ENCODE results near the gene HRAS. TPM values are rescaled to one million over a fixed set of nuclear protein-coding genes. Genes with fewer than 3 reads are reported as not detected.

HRAS gene
- total RNA-seq, 1 donor from 2014 or later = 77.7 TPM

DNA sequence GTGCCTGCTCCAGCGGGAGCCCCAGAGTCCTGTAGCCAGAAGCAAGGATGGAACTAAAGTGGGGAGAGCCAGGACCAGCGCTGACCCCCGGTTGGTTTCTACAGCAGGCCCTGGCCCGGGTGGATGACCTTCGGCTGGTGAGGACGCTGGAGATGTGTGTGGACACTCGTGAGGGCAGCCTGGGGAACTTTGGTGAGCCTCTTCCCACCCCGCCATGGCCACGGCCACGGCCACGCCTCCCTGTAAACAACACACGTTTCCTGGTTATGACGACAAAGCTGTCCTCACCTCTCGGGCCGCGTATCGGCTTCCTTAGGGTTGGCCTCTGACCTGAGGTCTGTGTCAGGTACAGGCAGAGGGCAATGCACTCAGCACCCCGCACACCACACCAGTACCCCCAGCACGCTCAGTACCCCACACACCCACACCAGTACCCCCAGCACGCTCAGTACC is 6.1 kb upstream of the HRAS start:
- TF ChIP-seq CTCF (IDR thresholded peaks at IDR 0.05) = no peak
- H3K4me1 Mint-ChIP-seq (ENCODE audit: low read depth) = peaks cover under 1% of the 10 kb centered on the region
- H3K27ac Mint-ChIP-seq (ENCODE audit: unreplicated experiment) = no peak overlapping the region
- no peaks in the 10 kb centered on the region for H3K27me3 Mint-ChIP-seq (ENCODE audit: low read depth)
- H3K9me3 Mint-ChIP-seq (ENCODE audit: low read depth) = no peaks in the 10 kb centered on the region
- no peak for DNase-seq (ENCODE audit: low spot score)
- H3K4me3 Mint-ChIP-seq (ENCODE audit: unreplicated experiment) = no peak overlapping the region
- H3K36me3 Mint-ChIP-seq (ENCODE audit: low read depth) = peaks cover 1% of the 10 kb centered on the region

GRCh38 chr11:540583-541432 is 5.4 kb upstream of the HRAS start:
- no peak overlapping the region for H3K27ac Mint-ChIP-seq (ENCODE audit: unreplicated experiment)
- no peak for TF ChIP-seq CTCF (IDR thresholded peaks at IDR 0.05)
- peaks cover 5% of the 10 kb centered on the region for H3K4me1 Mint-ChIP-seq (ENCODE audit: low read depth)
- H3K27me3 Mint-ChIP-seq (ENCODE audit: low read depth) = no peaks in the 10 kb centered on the region
- peaks cover 1% of the 10 kb centered on the region for H3K36me3 Mint-ChIP-seq (ENCODE audit: low read depth)
- H3K9me3 Mint-ChIP-seq (ENCODE audit: low read depth) = no peaks in the 10 kb centered on the region
- H3K4me3 Mint-ChIP-seq (ENCODE audit: unreplicated experiment) = no peak overlapping the region
- DNase-seq (ENCODE audit: low spot score) = no peak

DNA sequence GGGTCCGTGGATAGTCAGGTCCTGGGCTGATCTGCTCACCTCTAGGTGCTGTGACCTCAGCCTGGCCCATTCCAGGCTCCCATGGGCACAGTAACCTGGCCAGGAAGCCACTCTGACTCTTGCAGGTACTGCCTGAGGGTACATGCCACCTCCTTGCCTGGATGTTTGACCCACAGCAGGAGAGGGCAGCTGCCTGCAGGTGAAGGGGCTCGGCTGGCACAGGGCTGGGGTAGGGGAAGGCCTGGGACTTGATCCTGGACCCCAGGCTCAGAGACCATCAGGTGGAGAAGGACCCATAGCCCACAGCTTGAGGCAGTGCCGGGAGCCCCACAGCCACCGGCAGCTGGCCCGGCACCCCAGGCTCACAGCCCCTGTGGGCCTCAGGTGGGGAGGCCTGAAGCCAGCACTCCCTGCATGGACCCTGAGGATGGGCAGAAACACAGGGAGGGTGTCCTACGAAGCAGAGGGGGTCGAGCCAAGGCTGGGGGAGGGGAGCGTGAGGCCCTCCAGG is 4.7 kb upstream of the HRAS start:
- no peak for TF ChIP-seq CTCF (IDR thresholded peaks at IDR 0.05)
- Mint-ChIP-seq H3K9me3 (ENCODE audit: low read depth) (no peaks in the 10 kb centered on the region), H3K27ac (ENCODE audit: unreplicated experiment) (no peak overlapping the region), H3K36me3 (ENCODE audit: low read depth) (peaks cover 1% of the 10 kb centered on the region), H3K4me3 (ENCODE audit: unreplicated experiment) (no peak overlapping the region), H3K4me1 (ENCODE audit: low read depth) (peaks cover 5% of the 10 kb centered on the region), H3K27me3 (ENCODE audit: low read depth) (no peaks in the 10 kb centered on the region)
- DNase-seq (ENCODE audit: low spot score) = no peak

DNA sequence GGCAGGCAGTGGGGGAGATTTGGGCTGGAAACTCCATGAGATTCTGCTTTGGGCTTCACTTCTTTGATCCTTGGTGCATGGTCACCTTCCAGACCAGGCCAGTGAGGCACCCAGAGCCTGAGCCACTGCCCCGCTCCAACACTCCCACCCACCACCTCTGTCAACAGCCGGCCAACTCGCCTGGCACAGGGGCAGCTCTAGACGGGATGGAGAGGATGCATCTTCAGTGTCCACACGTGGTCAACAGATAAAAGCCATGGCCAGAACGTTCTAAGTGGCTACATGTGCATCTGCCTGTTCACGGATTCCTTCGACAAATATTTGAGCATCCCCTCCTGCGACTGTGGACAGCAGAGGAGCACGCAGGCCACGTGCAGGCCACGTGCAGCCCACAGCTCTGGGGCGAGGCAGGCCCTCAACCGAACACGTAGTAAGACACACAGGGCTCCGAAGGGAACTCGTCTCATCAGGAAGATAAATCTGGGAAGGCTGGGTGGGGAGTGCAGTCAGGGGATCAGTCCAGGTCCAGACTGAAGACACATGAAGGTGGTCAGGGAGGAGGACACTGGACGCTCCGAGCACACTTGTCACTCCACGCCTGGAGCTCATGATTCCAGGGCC is 3.2 kb upstream of the HRAS start:
- no peak overlapping the region for H3K27ac Mint-ChIP-seq (ENCODE audit: unreplicated experiment)
- peaks cover 1% of the 10 kb centered on the region for H3K36me3 Mint-ChIP-seq (ENCODE audit: low read depth)
- no peaks in the 10 kb centered on the region for H3K9me3 Mint-ChIP-seq (ENCODE audit: low read depth)
- DNase-seq (ENCODE audit: low spot score) = no peak
- H3K4me1 Mint-ChIP-seq (ENCODE audit: low read depth) = peaks cover 5% of the 10 kb centered on the region
- TF ChIP-seq CTCF (IDR thresholded peaks at IDR 0.05) = no peak
- no peak overlapping the region for H3K4me3 Mint-ChIP-seq (ENCODE audit: unreplicated experiment)
- no peaks in the 10 kb centered on the region for H3K27me3 Mint-ChIP-seq (ENCODE audit: low read depth)

DNA sequence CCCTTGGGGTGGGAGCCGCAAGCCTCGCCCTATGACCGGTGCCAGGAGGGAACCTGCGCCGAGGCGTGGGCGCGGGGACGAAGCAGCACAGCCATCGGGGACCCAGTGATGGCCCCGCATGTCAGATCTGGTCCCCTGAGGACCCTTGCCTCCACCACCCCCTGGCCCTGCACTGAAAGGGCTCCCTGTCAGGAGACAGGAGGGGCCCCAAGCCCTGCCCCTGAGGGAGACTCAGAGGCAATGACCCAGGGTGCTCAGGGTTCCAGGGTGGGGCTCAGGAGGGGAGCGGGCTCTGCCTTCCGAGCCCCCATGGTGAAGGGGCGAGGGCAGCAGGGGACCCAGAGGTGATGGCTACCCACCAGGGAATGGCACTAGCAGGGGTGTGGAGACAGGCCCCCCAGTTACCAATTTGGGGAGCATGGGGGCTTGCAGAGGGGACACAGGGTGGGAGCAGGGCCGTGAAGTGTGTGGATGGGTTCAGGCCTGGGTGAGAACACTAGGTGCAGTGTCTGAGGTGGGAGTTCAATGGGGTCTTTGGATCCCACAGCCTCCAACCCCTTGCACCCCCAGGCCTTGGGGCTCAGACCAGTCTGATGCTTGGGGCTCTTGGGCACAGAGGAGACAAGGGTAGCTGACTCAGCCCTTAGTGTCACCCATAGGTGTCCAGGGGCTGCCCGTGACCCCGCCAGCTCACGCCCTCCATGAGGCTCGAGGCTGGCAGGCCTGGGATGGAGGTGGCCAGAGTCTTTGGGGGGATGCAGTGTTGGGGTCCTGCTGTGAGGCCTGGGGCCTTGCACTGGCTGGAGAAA is 2.5 kb upstream of the HRAS start:
- H3K36me3 Mint-ChIP-seq (ENCODE audit: low read depth) = peaks cover 1% of the 10 kb centered on the region
- TF ChIP-seq CTCF (IDR thresholded peaks at IDR 0.05) = no peak
- peaks cover 5% of the 10 kb centered on the region for H3K4me1 Mint-ChIP-seq (ENCODE audit: low read depth)
- no peak for DNase-seq (ENCODE audit: low spot score)
- H3K9me3 Mint-ChIP-seq (ENCODE audit: low read depth) = no peaks in the 10 kb centered on the region
- no peak overlapping the region for H3K27ac Mint-ChIP-seq (ENCODE audit: unreplicated experiment)
- H3K4me3 Mint-ChIP-seq (ENCODE audit: unreplicated experiment) = no peak overlapping the region
- no peaks in the 10 kb centered on the region for H3K27me3 Mint-ChIP-seq (ENCODE audit: low read depth)
